Measurements from ENCODE around the gene TNS3.
"Not testable (repeated sequence)": the region's sequence is repeated elsewhere in the genome, so short reads cannot be mapped to it uniquely, and the experiment has no call there.

Gene TNS3

DNA sequence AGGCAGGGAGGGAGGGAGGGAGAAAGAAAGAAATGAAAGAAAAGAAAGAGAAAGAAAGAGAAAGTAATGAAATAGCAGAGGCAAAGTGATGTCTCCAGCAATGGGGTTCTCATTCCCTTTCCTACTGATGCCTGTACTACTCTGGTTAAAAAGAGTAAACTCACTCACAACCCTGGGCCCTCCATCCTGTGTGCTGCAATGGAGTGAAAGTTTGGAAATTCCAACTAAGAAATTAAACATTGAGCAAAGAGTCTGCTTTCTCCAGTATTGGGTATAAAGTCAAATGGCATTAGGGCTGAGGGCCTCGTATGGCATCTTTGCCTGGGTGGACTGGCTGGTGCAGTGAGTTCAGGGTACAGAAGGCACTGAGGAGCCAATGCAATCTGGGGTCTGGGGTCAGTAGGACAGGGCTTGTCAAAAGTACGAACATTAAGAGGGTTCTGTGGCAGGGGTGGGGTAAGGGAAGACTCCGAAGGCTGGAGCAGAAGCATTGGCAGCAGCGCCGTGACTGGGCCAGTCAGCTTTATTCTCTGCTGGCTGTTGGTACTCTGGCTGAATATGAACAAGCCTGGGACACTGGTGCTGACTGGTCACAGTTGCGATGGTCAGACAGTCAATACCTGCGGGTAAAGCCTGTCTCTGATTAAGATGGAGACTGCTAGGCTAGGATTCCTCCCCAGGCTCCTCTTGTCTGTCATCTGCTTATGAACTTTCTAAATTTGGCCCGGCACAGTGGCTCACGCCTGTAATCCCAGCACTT is 24.1 kb upstream of the TNS3 start:
- Histone ChIP-seq H3K9me3 (ENCODE audit: low read depth, low read length) (no peaks in the 10 kb centered on the region), H3K36me3 (ENCODE audit: insufficient read depth, low read length) (no peaks in the 10 kb centered on the region), H3K27ac (no peak overlapping the region), H3K4me3 (no peak overlapping the region), H3K9ac (ENCODE audit: insufficient read length) (no peak overlapping the region)
- TF ChIP-seq EZH2 (IDR thresholded peaks at IDR 0.05) (no peak), FOXP2 (optimal IDR thresholded peaks at IDR 0.05; ENCODE audit: control extremely low read depth, extremely low read length, insufficient read depth) (no peak), POLR2AphosphoS5 (IDR thresholded peaks at IDR 0.05; ENCODE audit: borderline replicate concordance, low read depth, low read length) (no peak)
- no peak for DNase-seq (ENCODE audit: low read depth, low spot score)

- no peak for TF ChIP-seq EZH2 (IDR thresholded peaks at IDR 0.05)
- no peak for TF ChIP-seq POLR2AphosphoS5 (IDR thresholded peaks at IDR 0.05; ENCODE audit: borderline replicate concordance, low read depth, low read length)
- TF ChIP-seq FOXP2 (optimal IDR thresholded peaks at IDR 0.05; ENCODE audit: control extremely low read depth, extremely low read length, insufficient read depth): no peak
- no peak overlapping the region for H3K27ac ChIP-seq
Observed at GRCh38 chr7:47604496-47604890, 22.6 kb upstream of the TNS3 start.

DNA sequence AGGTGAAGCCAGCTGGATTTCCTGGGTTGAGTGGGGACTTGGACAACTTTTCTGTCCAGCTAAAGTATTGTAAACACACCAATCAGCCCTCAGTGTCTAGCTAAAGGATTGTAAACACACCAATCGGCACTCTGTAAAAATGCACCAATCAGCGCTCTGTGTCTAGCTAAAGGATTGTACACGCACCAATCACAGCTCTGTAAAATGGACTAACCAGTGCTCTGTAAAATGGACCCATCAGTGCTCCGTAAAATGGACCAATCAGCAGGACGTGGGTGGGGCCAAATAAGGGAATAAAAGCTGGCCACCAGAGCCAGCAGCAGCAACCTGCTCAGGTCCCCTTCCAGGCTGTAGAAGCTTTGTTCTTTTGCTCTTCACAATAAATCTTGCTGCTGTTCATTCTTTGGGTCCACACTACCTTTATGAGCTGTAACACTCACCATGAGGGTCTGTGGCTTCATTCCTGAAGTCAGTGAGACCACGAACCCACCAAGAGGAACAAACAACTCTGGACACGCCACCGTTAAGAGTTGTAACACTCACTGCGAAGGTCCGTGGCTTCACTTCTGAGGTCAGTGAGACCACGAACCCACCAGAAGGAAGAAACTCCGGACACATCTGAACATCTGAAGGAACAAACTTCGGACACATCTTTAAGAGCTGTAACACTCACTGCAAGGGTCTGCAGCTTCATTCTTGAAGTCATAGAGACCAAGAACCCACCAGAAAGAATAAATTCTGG is 21.8 kb upstream of the TNS3 start:
- H3K9ac ChIP-seq (ENCODE audit: insufficient read length); H3K4me3 ChIP-seq; H3K9me3 ChIP-seq (ENCODE audit: low read depth, low read length); H3K36me3 ChIP-seq (ENCODE audit: insufficient read depth, low read length); DNase-seq (ENCODE audit: low read depth, low spot score); H3K27ac ChIP-seq: not testable (repeated sequence)

More at GRCh38 chr7:47604496-47604890, 22.6 kb upstream of the TNS3 start:
- no peak for DNase-seq (ENCODE audit: low read depth, low spot score)
- H3K36me3 ChIP-seq (ENCODE audit: insufficient read depth, low read length): no peaks in the 10 kb centered on the region
- H3K9ac ChIP-seq (ENCODE audit: insufficient read length): no peak overlapping the region
- H3K4me3 ChIP-seq: no peak overlapping the region
- H3K9me3 ChIP-seq (ENCODE audit: low read depth, low read length): no peaks in the 10 kb centered on the region

DNA sequence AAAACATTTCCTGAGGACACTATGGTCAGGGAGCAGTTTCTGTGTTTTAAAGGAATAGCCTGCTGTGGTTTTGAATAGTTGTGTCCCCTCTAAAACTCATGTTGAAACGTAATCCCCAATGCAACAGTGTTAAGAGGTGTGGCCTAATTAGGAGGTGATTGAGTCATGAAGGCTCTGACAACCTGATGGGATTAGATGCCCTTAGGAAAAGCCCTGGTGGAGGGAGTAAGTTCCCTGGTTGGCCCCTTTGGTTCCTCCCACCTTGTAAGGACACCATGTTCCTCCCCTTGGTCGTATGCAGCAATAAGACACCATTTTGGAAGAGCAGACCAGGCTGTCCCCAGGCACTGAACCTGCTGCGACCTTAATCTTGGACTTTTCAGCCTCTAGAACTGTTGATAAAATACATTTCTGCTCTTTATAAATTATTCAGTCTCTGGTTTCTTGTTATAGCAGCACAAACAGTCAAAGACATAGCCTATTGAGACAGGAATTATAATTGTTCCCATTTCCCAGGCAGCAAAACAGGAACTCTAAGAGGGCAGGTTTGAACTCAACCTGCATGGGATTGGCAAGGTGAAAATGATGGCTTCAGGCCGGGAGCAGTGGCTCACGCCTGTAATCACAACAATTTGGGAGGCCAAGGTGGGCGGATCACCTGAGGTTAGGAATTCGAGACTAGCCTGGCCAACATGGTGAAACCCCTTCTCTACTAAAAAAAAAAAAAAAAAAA is 20.5 kb upstream of the TNS3 start:
- H3K9ac ChIP-seq (ENCODE audit: insufficient read length): no peak overlapping the region
- H3K36me3 ChIP-seq (ENCODE audit: insufficient read depth, low read length): no peaks in the 10 kb centered on the region
- H3K27ac ChIP-seq: no peak overlapping the region
- H3K9me3 ChIP-seq (ENCODE audit: low read depth, low read length): no peaks in the 10 kb centered on the region
- DNase-seq (ENCODE audit: low read depth, low spot score): no peak
- H3K4me3 ChIP-seq: no peak overlapping the region
- TF ChIP-seq POLR2AphosphoS5 (IDR thresholded peaks at IDR 0.05; ENCODE audit: borderline replicate concordance, low read depth, low read length): no peak
- no peak for TF ChIP-seq EZH2 (IDR thresholded peaks at IDR 0.05)
- no peak for TF ChIP-seq FOXP2 (optimal IDR thresholded peaks at IDR 0.05; ENCODE audit: control extremely low read depth, extremely low read length, insufficient read depth)

GRCh38 chr7:47601881-47602249 is 20.0 kb upstream of the TNS3 start:
- no peak for DNase-seq (ENCODE audit: low read depth, low spot score)
- Histone ChIP-seq H3K36me3 (ENCODE audit: insufficient read depth, low read length) (no peaks in the 10 kb centered on the region), H3K27ac (no peak overlapping the region), H3K9me3 (ENCODE audit: low read depth, low read length) (no peaks in the 10 kb centered on the region), H3K9ac (ENCODE audit: insufficient read length) (no peak overlapping the region), H3K4me3 (no peak overlapping the region)
- TF ChIP-seq EZH2 (IDR thresholded peaks at IDR 0.05) (no peak), FOXP2 (optimal IDR thresholded peaks at IDR 0.05; ENCODE audit: control extremely low read depth, extremely low read length, insufficient read depth) (no peak), POLR2AphosphoS5 (IDR thresholded peaks at IDR 0.05; ENCODE audit: borderline replicate concordance, low read depth, low read length) (no peak)

- TF ChIP-seq EZH2 (IDR thresholded peaks at IDR 0.05) (no peak), POLR2AphosphoS5 (IDR thresholded peaks at IDR 0.05; ENCODE audit: borderline replicate concordance, low read depth, low read length) (no peak), FOXP2 (optimal IDR thresholded peaks at IDR 0.05; ENCODE audit: control extremely low read depth, extremely low read length, insufficient read depth) (no peak)
- Histone ChIP-seq H3K9me3 (ENCODE audit: low read depth, low read length) (no peaks in the 10 kb centered on the region), H3K4me3 (no peak overlapping the region), H3K27ac (no peak overlapping the region), H3K36me3 (ENCODE audit: insufficient read depth, low read length) (no peaks in the 10 kb centered on the region), H3K9ac (ENCODE audit: insufficient read length) (no peak overlapping the region)
- DNase-seq (ENCODE audit: low read depth, low spot score): no peak
Observed at GRCh38 chr7:47601119-47601880, 19.4 kb upstream of the TNS3 start.

DNA sequence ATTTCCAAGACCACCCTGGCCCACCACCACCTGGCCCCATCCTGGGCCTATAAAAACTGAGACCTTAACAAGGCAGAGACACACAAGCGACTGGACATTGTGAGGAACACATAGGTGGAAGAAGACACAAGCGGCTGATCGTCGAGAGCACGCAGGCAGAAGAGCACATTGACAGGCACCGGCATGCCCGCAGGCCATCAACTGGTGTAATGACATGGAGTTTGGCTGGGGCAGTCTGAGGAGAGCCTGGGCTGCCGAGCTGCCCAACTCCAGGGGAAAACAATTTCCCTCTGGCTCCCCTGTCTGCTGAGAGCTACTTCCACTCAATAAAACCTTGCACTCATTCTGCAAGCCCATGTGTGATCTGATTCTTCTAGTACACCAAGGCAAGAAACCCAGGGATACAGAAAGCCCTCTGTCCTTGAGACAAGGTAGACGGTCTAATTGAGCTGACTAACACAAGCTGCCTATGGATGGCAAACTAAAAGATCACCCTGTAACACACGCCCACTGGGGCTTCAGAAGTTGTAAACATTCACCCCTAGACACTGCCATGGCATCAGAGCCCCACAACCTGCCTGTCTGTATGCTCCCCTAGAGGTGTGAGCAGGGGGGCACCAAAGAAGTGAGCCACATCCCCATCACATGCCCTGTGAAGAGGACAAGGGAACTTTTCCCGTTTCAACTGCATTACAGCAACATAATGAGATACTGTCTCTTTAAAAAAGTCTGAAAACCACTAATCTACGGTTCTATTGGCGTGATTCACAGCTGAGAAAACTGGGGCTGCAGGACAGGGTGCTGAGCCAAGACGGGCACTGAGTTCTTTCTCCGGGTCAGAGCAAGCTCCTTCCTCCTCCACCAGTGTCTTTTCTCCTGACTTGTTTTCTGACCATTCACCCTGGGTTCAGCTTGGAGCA is 18.5 kb upstream of the TNS3 start:
- DNase-seq (ENCODE audit: low read depth, low spot score): no peak
- no peaks in the 10 kb centered on the region for H3K9me3 ChIP-seq (ENCODE audit: low read depth, low read length)
- H3K36me3 ChIP-seq (ENCODE audit: insufficient read depth, low read length): no peaks in the 10 kb centered on the region
- H3K27ac ChIP-seq: no peak overlapping the region
- TF ChIP-seq EZH2 (IDR thresholded peaks at IDR 0.05): no peak
- TF ChIP-seq FOXP2 (optimal IDR thresholded peaks at IDR 0.05; ENCODE audit: control extremely low read depth, extremely low read length, insufficient read depth): no peak
- TF ChIP-seq POLR2AphosphoS5 (IDR thresholded peaks at IDR 0.05; ENCODE audit: borderline replicate concordance, low read depth, low read length): no peak
- no peak overlapping the region for H3K9ac ChIP-seq (ENCODE audit: insufficient read length)
- H3K4me3 ChIP-seq: no peak overlapping the region
